ENCODE measurements around the gene MX2. TPM values are rescaled to one million over a fixed set of nuclear protein-coding genes. Genes with fewer than 3 reads are reported as not detected.
A peak's percentile ranks its signal among the peaks of the same experiment; 100 is the strongest.

MX2 gene
- total and polyA plus RNA-seq, 2 experiments from 2014 or later: 5.4 to 9.2 TPM

DNA sequence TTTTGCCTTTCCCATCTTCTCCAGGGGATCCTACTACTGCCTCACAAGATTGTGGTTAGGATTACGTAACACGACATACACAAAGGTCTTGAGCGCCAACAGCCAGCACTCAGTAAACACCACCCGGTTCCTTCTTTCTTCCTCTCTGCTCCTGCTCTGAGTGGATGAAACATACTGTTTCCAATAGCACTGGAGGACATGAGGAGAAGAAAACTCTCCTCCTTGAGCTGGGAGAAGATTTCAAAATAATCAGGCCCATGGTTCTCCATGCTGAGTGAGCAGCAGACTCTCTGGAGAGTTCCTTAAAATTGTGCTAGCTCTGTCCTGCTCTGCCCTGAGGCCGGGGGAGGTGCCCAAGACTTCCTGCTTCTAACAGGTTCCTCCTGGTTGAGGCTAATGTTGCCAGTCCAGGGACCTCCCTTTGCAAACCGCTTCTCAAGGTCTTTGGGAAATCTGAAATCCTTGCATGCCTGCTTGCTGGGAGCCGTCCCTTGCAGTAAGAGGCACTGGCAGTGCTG, 34.8 kb downstream of the MX2 start:
- no peak for TF ChIP-seq NANOG (IDR thresholded peaks at IDR 0.05; ENCODE audit: borderline replicate concordance)
- no peak for TF ChIP-seq CREB1 (CRISPR knock-in tag; IDR thresholded peaks at IDR 0.05; ENCODE audit: low read depth)
- TF ChIP-seq, protein P1, sequence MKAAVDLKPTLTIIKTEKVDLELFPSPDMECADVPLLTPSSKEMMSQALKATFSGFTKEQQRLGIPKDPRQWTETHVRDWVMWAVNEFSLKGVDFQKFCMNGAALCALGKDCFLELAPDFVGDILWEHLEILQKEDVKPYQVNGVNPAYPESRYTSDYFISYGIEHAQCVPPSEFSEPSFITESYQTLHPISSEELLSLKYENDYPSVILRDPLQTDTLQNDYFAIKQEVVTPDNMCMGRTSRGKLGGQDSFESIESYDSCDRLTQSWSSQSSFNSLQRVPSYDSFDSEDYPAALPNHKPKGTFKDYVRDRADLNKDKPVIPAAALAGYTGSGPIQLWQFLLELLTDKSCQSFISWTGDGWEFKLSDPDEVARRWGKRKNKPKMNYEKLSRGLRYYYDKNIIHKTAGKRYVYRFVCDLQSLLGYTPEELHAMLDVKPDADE (IDR thresholded peaks at IDR 0.05): no peak
- TF ChIP-seq, protein P2, sequence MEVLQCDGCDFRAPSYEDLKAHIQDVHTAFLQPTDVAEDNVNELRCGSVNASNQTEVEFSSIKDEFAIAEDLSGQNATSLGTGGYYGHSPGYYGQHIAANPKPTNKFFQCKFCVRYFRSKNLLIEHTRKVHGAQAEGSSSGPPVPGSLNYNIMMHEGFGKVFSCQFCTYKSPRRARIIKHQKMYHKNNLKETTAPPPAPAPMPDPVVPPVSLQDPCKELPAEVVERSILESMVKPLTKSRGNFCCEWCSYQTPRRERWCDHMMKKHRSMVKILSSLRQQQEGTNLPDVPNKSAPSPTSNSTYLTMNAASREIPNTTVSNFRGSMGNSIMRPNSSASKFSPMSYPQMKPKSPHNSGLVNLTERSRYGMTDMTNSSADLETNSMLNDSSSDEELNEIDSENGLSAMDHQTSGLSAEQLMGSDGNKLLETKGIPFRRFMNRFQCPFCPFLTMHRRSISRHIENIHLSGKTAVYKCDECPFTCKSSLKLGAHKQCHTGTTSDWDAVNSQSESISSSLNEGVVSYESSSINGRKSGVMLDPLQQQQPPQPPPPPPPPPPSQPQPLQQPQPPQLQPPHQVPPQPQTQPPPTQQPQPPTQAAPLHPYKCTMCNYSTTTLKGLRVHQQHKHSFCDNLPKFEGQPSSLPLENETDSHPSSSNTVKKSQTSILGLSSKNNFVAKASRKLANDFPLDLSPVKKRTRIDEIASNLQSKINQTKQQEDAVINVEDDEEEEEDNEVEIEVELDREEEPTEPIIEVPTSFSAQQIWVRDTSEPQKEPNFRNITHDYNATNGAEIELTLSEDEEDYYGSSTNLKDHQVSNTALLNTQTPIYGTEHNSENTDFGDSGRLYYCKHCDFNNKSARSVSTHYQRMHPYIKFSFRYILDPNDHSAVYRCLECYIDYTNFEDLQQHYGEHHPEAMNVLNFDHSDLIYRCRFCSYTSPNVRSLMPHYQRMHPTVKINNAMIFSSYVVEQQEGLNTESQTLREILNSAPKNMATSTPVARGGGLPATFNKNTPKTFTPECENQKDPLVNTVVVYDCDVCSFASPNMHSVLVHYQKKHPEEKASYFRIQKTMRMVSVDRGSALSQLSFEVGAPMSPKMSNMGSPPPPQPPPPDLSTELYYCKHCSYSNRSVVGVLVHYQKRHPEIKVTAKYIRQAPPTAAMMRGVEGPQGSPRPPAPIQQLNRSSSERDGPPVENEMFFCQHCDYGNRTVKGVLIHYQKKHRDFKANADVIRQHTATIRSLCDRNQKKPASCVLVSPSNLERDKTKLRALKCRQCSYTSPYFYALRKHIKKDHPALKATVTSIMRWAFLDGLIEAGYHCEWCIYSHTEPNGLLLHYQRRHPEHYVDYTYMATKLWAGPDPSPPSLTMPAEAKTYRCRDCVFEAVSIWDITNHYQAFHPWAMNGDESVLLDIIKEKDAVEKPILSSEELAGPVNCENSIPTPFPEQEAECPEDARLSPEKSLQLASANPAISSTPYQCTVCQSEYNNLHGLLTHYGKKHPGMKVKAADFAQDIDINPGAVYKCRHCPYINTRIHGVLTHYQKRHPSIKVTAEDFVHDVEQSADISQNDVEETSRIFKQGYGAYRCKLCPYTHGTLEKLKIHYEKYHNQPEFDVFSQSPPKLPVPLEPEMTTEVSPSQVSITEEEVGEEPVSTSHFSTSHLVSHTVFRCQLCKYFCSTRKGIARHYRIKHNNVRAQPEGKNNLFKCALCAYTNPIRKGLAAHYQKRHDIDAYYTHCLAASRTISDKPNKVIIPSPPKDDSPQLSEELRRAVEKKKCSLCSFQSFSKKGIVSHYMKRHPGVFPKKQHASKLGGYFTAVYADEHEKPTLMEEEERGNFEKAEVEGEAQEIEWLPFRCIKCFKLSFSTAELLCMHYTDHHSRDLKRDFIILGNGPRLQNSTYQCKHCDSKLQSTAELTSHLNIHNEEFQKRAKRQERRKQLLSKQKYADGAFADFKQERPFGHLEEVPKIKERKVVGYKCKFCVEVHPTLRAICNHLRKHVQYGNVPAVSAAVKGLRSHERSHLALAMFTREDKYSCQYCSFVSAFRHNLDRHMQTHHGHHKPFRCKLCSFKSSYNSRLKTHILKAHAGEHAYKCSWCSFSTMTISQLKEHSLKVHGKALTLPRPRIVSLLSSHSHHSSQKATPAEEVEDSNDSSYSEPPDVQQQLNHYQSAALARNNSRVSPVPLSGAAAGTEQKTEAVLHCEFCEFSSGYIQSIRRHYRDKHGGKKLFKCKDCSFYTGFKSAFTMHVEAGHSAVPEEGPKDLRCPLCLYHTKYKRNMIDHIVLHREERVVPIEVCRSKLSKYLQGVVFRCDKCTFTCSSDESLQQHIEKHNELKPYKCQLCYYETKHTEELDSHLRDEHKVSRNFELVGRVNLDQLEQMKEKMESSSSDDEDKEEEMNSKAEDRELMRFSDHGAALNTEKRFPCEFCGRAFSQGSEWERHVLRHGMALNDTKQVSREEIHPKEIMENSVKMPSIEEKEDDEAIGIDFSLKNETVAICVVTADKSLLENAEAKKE (CRISPR knock-in tag; IDR thresholded peaks at IDR 0.05): no peak
- no peak for TF ChIP-seq EZH2 (IDR thresholded peaks at IDR 0.05; ENCODE audit: low read depth, unreplicated experiment)
- TF ChIP-seq STAT1 (IDR thresholded peaks at IDR 0.05; ENCODE audit: unreplicated experiment): no peak
- TF ChIP-seq EZH2phosphoT487 (IDR thresholded peaks at IDR 0.05; ENCODE audit: unreplicated experiment): no peak
- TF ChIP-seq, protein P3, sequence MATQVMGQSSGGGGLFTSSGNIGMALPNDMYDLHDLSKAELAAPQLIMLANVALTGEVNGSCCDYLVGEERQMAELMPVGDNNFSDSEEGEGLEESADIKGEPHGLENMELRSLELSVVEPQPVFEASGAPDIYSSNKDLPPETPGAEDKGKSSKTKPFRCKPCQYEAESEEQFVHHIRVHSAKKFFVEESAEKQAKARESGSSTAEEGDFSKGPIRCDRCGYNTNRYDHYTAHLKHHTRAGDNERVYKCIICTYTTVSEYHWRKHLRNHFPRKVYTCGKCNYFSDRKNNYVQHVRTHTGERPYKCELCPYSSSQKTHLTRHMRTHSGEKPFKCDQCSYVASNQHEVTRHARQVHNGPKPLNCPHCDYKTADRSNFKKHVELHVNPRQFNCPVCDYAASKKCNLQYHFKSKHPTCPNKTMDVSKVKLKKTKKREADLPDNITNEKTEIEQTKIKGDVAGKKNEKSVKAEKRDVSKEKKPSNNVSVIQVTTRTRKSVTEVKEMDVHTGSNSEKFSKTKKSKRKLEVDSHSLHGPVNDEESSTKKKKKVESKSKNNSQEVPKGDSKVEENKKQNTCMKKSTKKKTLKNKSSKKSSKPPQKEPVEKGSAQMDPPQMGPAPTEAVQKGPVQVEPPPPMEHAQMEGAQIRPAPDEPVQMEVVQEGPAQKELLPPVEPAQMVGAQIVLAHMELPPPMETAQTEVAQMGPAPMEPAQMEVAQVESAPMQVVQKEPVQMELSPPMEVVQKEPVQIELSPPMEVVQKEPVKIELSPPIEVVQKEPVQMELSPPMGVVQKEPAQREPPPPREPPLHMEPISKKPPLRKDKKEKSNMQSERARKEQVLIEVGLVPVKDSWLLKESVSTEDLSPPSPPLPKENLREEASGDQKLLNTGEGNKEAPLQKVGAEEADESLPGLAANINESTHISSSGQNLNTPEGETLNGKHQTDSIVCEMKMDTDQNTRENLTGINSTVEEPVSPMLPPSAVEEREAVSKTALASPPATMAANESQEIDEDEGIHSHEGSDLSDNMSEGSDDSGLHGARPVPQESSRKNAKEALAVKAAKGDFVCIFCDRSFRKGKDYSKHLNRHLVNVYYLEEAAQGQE (IDR thresholded peaks at IDR 0.05; ENCODE audit: unreplicated experiment): no peak
- TF ChIP-seq, protein P4, sequence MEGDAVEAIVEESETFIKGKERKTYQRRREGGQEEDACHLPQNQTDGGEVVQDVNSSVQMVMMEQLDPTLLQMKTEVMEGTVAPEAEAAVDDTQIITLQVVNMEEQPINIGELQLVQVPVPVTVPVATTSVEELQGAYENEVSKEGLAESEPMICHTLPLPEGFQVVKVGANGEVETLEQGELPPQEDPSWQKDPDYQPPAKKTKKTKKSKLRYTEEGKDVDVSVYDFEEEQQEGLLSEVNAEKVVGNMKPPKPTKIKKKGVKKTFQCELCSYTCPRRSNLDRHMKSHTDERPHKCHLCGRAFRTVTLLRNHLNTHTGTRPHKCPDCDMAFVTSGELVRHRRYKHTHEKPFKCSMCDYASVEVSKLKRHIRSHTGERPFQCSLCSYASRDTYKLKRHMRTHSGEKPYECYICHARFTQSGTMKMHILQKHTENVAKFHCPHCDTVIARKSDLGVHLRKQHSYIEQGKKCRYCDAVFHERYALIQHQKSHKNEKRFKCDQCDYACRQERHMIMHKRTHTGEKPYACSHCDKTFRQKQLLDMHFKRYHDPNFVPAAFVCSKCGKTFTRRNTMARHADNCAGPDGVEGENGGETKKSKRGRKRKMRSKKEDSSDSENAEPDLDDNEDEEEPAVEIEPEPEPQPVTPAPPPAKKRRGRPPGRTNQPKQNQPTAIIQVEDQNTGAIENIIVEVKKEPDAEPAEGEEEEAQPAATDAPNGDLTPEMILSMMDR (conservative IDR thresholded peaks at IDR 0.05; ENCODE audit: low read depth in 2 of 2): no peak
- no peak for TF ChIP-seq JUNB (IDR thresholded peaks at IDR 0.05; ENCODE audit: unreplicated experiment)
- no peak for TF ChIP-seq ZNF331 (CRISPR knock-in tag; IDR thresholded peaks at IDR 0.05; ENCODE audit: low read depth)
- no peak for TF ChIP-seq POLR2AphosphoS5 (IDR thresholded peaks at IDR 0.05; ENCODE audit: low read depth)
- TF ChIP-seq ZNF114 (CRISPR knock-in tag; IDR thresholded peaks at IDR 0.05): no peak
- Histone ChIP-seq H3K4me1 (ENCODE audit: insufficient read depth) (no peaks in the 10 kb centered on the region), H3K36me3 (ENCODE audit: insufficient read depth) (peaks cover 3% of the 10 kb centered on the region; the same call in 1 of the 2 replicates), H2AFZ (peak overlapping the region; percentile 86; the same call in 1 of the 2 replicates), H4K20me1 (replicated peaks; ENCODE audit: insufficient read depth) (no peaks in the 10 kb centered on the region), H3K27ac (ENCODE audit: low read depth) (no peak overlapping the region), H3F3A (replicated peaks; ENCODE audit: low read depth) (no peaks in the 10 kb centered on the region), H3K79me2 (replicated peaks; ENCODE audit: insufficient read depth) (no peaks in the 10 kb centered on the region), H3K4me2 (no peak overlapping the region), H3K4me3 (no peak overlapping the region), H3K27me3 (ENCODE audit: insufficient read depth) (no peaks in the 10 kb centered on the region), H3K9me2 (ENCODE audit: insufficient read depth) (no peaks in the 10 kb centered on the region)
- H3K27ac Mint-ChIP-seq: no peak overlapping the region
- peaks cover 3% of the 10 kb centered on the region for H3K36me3 Mint-ChIP-seq (ENCODE audit: low read depth)
- H3K27me3 Mint-ChIP-seq (ENCODE audit: insufficient read depth, low read depth, poor library complexity): peaks cover 5% of the 10 kb centered on the region
- no peaks in the 10 kb centered on the region; the same call in 2 of the 3 replicates for H3K9me3 Mint-ChIP-seq
- no peak overlapping the region for H3K4me3 Mint-ChIP-seq
- ATAC-seq (peak; percentile 59), DNase-seq (ENCODE audit: low spot score) (peak; percentile 18)
- peaks cover 6% of the 10 kb centered on the region for H3K4me1 Mint-ChIP-seq
